Effector CD4-positive, alpha-beta T cell (primary cell): ENCODE results near the gene FAM234A.

ENCODE experiments used
- DNase-seq: peaks from one replicate; pipeline ENCODE4 v3.0.0-alpha.2; 2020

The FAM234A gene

GRCh38 chr16:283033-283805 lies 48.6 kb downstream of the FAM234A start, which contains the start of gene PDIA2:
TSS of gene PDIA2 (plus strand) at chr16:283164. CDS start at chr16:283170, 6 bp downstream.
- no peak for DNase-seq

DNA sequence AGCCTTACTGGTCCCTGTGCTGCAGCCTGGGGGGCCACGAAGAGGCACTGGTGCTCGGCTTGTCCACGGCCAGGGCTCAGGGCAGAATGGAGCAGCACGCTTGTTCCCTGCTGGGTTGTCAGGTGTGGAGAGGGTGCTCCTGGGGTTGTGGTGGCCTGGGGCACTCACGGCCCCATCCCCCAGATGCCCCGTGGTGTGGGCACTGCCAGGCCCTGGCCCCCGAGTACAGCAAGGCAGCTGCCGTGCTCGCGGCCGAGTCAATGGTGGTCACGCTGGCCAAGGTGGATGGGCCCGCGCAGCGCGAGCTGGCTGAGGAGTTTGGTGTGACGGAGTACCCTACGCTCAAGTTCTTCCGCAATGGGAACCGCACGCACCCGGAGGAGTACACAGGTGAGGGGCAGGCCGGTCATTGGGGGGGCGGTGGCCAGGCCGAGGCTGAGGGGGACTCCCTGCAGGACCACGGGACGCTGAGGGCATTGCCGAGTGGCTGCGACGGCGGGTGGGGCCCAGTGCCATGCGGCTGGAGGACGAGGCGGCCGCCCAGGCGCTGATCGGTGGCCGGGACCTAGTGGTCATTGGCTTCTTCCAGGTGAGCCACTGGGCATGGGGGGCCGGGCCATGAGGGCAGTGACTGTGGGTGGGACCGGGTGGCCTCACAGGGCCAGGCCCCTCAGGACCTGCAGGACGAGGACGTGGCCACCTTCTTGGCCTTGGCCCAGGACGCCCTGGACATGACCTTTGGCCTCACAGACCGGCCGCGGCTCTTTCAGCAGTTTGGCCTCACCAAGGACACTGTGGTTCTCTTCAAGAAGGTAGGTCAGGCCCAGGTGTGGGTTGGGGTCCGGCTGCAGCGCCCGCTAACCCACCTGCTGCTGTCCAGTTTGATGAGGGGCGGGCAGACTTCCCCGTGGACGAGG lies 49.8 kb downstream of the FAM234A start:
- DNase-seq, result no peak

- no peak for DNase-seq
Observed at GRCh38 chr16:285146-286055, 50.8 kb downstream of the FAM234A start.

GRCh38 chr16:286491-287297 lies 52.1 kb downstream of the FAM234A start:
- no peak for DNase-seq

- DNase-seq, result no peak
Observed at GRCh38 chr16:287298-287811, 52.7 kb downstream of the FAM234A start.

DNA sequence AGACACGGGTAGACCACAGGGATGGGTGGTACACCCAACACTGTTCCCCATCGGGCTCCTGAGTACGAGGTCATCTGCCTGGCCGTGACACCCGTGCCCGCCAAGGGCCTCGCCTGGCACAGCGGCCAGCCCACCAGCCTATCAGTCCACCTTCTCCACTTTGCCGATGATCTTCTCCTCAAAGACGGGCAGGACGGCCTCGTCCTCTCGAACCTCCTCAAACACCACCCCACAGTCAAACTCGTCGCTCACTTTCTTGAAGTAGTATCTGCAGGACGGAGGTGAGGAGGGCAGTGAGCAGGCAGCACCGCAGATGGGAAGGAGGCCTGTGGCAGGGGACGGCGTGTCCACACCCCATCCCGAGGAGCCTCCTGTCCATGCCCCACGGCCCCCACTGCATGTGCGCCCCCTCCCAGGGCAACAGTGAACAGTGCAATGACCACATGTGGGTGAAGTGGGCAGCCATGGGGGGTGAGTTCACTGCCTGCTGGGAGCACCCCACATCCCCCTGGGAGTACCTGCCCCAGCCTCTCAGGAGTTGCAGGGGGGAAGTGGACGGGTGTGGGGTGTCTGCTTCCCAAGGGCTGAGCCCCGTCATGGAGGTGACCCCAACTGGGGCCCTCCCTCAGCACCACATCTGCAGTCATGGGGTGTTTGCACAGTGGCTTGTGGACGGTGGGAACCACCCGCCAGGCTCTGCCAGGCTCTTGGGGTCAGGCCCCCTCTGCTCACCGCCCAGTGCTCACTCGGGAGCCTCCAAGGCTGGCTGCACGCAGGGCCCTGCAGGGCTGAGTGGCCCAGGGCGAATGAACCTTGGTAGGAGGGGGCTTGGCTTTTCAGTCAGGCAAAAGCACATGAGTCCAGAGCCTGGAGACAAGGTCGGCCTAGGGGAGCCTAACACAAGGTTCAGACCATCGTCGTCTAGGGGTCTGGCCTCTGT lies 53.6 kb downstream of the FAM234A start:
- DNase-seq, result no peak

DNA sequence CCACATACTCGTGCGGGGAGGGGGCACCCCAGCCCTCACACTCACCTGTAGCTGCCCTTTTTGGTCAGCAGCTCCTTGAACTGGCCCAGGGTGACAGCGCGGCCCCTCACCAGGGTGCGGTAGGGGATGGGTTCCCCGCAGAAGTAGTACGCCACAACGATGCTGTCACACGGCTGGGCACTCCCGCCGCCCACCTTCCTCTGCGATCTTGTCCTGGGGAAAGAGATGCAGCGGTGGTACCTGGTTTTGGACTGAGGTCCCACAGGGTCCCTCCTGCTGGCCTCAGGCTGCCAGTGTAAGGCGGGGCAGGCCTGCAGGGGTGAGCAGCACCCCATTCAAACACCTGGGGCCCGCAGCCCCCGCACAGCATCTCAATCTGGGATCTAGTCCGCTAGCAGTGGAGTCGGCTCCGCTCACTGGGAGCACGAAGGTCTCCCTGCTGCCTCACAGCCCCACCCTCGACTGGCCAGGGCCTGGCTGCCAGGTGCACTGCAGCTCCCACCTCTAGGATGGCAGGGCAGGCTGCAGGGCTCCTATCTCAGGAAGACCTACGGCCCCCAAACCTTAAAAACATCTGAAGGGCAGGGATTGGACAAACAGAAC lies 54.9 kb downstream of the FAM234A start:
- DNase-seq, result no peak

GRCh38 chr16:290015-290680 lies 55.5 kb downstream of the FAM234A start:
- DNase-seq, result no peak

- DNase-seq, result no peak
Observed at GRCh38 chr16:290681-291405, 56.2 kb downstream of the FAM234A start.

DNA sequence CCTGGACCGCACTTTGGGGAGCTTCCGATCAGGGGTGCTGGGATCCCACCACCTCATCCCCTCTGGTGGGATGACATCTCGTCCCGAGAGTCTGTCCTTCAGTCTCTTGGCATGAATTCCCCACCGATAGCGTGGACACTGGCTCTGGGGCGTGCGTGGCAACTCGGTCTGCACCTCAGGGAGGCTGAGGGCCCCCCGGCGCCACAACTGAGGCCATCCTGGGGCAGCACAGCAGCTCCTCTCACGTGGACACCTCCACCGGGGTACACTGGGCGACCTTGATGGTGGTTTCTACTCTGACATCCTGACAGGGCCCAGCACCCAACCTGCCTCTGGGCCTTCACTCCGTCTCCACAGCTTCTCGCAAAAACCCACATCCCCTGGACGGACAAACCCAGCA lies 56.9 kb downstream of the FAM234A start:
- DNase-seq, result no peak

GRCh38 chr16:293043-293775 lies 58.6 kb downstream of the FAM234A start:
- DNase-seq, result no peak

DNA sequence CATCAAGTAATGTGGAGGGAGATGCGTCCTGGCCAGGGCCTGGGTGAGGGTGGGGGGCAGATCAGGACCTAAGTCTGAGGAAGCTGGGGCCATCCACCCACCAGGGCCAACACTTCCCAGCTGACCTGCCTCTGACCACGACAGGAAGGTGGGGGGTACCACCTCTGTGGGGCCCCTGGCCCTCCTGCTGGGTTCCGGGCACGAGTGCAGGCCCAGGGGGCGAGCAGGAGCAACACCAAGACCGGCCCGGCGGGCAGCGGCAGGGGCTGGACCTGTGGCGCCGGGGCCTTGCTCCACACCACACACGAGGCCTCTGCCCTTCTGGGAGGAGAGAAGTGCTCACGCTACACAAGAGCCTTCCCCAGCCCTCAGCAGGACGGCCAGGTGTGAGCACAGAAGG lies 61.7 kb downstream of the FAM234A start:
- no peak for DNase-seq

- no peak for DNase-seq
Observed at GRCh38 chr16:296806-297510, 62.3 kb downstream of the FAM234A start.

DNA sequence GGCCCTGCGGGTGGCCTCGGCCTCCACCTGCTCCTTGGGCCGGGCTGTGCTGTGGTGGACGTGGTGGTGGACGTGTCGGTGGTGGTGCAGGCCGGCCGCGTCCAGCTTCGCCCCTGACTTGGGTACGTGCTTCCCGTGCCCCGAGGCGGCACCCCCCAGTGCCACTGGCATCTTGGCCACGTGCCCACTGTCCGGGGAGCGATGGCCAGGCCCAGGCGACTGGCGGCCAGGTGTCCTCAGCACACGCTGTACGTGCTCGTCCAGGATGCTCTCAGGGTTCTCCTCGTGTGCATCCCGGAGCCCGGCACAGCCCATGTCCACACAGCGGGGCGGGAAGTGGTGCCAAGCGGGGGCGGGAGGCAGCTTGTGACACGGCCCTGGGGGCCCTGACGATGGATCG lies 63.2 kb downstream of the FAM234A start:
- no peak for DNase-seq

DNA sequence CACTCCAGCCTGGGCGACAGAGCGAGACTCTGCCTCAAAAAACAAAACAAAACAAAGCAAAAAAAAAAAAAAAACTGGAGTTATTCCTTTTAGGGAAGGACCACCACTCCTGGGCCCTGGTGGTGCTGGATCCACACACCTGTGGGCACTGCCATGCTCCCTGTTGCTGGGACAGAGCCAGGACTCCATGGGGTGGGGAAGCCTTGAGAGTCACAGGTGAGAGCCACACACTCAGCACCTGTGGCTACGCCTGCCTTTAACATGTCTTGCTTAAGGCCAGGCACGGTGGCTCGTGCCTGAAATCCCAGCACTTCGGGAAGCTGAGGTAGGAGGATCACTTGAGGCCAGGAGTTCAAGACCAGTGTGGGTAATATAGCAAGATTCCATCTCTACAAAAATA lies 66.6 kb downstream of the FAM234A start:
- no peak for DNase-seq

- DNase-seq, result no peak
Observed at GRCh38 chr16:301950-302349, 67.3 kb downstream of the FAM234A start.

DNA sequence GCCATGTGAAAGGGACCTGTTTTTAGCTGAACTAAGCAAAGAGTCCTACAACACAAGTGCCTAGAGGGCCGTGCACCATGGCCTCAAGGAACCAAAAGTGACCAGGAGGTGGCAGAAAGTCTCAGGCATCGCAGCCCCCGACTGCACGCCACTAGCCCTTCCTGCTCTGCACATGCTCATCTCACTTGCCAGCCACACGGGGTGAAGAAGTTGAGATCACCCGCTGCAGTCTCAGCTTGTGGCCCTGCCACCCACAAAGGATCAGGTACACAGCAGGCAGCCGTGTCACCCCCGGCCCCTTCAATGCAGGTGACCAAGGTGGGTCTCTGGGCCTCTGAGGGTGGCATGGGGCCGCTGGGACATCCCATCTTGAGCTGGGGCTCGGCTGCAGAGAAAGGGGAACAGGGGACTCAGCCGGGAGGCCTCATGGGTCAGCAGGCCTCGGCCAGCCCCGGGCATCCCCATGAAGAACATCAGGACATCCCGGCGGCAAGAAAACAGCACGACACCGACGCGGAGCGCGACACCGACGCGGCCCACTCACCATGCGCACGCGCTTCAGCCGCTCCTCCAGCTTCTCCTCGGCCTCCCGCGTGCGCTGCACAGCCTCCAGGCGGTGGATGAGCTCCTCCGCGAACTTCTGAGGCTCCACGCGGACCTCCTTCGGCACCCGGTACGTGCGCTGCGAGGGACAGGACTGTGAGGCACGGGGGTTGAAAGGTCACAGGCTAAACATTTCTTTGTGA lies 69.3 kb downstream of the FAM234A start:
- DNase-seq, result no peak
